AG09309 (cell line): ENCODE measurements around the gene HOXC4.
"Not testable (repeated sequence)": the region's sequence is repeated elsewhere in the genome, so short reads cannot be mapped to it uniquely, and the experiment has no call there.

ENCODE experiments used
- DNase-seq: peaks from one replicate; pipeline ENCODE4 v3.0.0-alpha.2; 2010; ENCODE audit warnings: low read depth
- H3K4me3 ChIP-seq: 2 replicates; pipeline ENCODE4 v1.5.1; 2011; ENCODE audit warnings: mild to moderate bottlenecking, low read depth, low read length, moderate library complexity; ENCODE audit not compliant: control insufficient read depth

The HOXC4 gene

DNA sequence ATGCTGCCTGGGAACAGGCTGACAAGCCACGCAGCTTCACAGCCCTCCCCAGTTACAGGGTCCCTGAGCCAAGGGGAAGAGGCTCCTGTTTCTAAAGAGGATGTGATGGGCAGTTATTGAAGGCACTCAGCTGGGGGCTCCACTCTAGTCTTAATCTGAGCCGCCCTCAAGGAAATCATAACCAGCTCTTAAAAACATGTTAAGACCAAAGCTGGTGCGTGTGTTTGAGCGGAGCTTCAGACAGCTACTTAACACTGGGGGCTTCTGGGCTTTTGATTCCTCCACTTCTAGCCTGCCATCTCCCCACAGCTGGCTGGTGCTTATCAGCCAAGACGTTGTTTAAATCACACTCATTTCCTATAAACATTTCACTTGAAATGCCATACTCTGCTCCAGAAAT is 42.3 kb downstream of the HOXC4 start:
- not testable (repeated sequence) for H3K4me3 ChIP-seq, DNase-seq

DNA sequence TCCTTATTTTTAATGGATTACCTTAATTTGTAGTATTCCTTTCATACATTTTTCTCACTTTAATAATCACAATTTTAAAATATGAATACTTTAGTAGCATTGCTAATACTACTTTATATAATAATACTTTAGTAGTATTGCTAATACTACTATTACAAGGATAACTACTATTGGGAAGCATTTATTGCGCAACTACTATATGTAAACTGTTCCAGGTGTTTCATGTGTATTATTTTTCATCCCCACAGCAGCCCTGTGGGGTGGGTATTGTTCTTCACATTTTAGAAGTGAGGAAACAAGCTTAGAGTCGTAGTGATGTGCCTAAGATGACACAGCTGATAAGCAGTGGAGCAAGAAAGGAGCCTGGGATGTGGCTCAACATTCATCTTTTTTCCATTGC is 45.0 kb downstream of the HOXC4 start:
- H3K4me3 ChIP-seq, DNase-seq: not testable (repeated sequence)

- not testable (repeated sequence) for DNase-seq, H3K4me3 ChIP-seq
These were observed 47.0 kb downstream of the HOXC4 start for GRCh38 chr12:54100588-54100987.

DNA sequence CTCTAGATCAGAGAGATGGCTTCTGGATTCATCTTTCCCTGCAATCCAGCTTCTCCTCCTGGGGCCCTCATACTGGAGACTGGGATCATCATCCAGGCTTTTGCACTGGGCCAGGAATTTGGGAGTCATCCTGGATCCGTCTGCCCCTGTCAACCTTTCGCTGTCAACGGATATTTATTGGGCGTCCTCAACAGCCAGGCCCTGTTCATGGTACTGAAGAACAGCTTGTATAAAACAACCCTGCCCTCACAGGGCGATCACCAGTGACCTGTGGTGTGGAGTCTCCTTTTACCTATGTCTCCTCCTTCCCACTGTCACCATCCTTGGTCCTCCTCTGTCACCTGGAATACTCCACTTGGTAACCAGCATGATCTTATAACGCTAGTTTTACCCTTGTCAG is 48.6 kb downstream of the HOXC4 start:
- not testable (repeated sequence) for DNase-seq, H3K4me3 ChIP-seq

- H3K4me3 ChIP-seq, DNase-seq: not testable (repeated sequence)
These were observed 50.2 kb downstream of the HOXC4 start for GRCh38 chr12:54103827-54104226.
